ENCODE measurements around the gene CPPED1.
"Not testable (repeated sequence)": the region's sequence is repeated elsewhere in the genome, so short reads cannot be mapped to it uniquely, and the experiment has no call there.

The CPPED1 gene, protein sequence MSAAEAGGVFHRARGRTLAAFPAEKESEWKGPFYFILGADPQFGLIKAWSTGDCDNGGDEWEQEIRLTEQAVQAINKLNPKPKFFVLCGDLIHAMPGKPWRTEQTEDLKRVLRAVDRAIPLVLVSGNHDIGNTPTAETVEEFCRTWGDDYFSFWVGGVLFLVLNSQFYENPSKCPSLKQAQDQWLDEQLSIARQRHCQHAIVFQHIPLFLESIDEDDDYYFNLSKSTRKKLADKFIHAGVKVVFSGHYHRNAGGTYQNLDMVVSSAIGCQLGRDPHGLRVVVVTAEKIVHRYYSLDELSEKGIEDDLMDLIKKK

DNA sequence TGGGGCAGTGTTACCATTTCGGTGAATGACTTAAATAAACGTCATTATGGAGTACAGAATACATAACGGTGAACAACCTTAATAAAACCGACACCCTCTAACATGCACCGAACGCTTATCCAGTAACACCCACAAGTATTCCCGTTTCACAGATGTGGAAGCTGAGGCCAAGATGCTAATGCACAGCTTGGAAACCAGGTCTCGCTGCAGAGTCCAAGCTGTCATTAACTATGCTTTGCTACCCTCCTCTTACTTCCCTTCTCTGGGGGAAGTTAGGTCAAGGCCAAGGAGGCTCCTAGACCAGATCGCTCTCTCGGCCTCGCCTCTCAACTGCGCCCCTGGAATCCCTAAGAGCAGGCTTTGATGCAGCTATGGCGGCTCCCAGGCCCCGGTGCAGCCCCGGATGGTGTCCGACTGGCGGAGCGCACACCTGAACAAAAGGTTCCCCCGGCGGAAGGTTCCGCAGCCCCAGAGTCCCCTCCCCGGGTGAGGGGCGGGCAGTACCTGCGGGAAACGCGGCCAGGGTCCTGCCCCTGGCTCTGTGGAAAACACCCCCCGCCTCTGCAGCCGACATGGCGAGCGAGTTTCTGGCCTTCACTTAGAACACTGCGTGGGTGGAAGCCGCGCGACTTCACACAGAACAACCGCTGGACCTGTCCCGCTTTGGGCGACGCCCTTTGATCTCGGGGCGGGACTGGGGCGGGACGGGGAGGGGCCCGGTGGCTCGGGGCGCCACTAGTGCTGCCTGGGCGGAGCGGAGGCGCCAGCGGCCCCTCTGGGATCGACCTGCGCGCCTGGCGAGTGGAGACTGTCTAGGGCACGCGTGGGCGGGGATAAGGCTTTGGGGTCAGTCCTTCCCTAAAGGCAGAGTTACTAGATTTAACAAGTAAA is at the start of gene CPPED1:
Gene CPPED1, minus strand, starts transcription at position 685 of the 891 bp plus-strand sequence. Its CDS starts 111 bp downstream, at position 574.
- peak; percentile 69 to 85 for DNase-seq (ENCODE audit: low read depth in 2 of 2)

GRCh38 chr16:12850186-12850585 is 46.5 kb upstream of the CPPED1 start:
- DNase-seq (ENCODE audit: low read depth in 2 of 2), result no peak

DNA sequence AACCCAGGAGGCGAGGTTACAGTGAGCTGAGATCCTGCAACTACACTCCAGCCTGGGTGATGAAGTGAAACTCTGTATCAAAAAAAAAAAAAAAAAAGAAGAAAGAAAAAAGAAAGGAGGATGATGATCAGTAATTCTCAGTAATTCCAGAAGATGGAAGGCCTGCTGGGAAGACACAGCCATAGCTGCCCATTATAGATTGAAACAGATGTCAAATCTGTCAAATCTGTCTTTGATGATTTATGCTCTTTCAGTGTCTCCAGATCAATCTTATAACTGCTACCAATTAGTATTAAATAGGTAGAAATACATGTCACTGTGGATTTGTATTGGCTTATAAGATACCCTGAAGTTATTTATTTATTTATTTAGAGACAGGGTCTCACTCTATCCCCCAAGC is 42.9 kb upstream of the CPPED1 start:
- no peak for DNase-seq (ENCODE audit: low read depth in 2 of 2)

- DNase-seq (ENCODE audit: low read depth in 2 of 2), result no peak
These were observed 41.6 kb upstream of the CPPED1 start for GRCh38 chr16:12845282-12845681.

DNA sequence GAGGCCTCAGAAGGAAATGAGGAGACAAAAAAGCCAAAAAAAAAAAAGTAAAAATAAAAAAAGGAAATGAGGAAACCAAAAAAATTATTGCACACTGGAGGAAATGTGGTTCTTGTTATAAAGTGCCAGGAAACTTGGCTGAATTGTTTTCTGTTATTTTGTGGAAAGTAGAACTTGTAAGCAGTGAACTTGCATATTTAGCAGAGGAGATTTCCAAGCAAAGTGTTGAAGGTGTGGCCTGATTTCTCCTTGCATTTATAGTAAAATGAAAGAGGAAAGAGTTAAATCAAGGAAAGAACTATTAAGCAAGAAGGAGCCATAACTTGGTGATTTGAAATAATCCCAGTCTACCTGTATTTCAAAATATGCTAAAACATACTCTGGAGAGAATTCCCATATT is 34.1 kb upstream of the CPPED1 start:
- DNase-seq (ENCODE audit: low read depth in 2 of 2), result no peak

GRCh38 chr16:12837291-12837690 is 33.6 kb upstream of the CPPED1 start:
- DNase-seq (ENCODE audit: low read depth in 2 of 2), result no peak

- DNase-seq (ENCODE audit: low read depth in 2 of 2), result no peak
These were observed 30.2 kb upstream of the CPPED1 start for GRCh38 chr16:12833926-12834325.

- no peak for DNase-seq (ENCODE audit: low read depth in 2 of 2)
These were observed 25.6 kb upstream of the CPPED1 start for GRCh38 chr16:12829096-12829888.

DNA sequence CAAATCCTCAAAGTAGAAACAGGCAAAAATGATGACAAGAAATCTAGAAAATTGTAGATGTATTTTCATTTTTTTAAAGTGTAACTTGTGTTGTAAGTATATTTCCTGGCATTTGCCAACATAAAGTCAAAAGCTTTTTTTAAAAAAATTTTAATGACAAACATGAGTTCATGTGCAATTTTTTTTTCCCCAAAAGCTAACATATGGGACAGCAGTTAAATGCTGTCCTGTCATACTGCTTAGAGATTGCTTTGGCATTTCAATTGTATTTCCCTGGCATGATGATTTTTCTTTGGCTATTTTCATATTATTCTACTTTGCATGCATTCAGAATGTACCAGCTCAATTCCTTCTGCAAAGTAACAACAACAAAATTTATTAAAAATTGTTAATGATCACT is 24.5 kb upstream of the CPPED1 start:
- DNase-seq (ENCODE audit: low read depth in 2 of 2), result no peak

- no peak for DNase-seq (ENCODE audit: low read depth in 2 of 2)
These were observed 22.9 kb upstream of the CPPED1 start for GRCh38 chr16:12826559-12826958.

GRCh38 chr16:12819126-12820117 is 15.7 kb upstream of the CPPED1 start:
- DNase-seq (ENCODE audit: low read depth in 2 of 2), result peak; percentile 55 to 75

DNA sequence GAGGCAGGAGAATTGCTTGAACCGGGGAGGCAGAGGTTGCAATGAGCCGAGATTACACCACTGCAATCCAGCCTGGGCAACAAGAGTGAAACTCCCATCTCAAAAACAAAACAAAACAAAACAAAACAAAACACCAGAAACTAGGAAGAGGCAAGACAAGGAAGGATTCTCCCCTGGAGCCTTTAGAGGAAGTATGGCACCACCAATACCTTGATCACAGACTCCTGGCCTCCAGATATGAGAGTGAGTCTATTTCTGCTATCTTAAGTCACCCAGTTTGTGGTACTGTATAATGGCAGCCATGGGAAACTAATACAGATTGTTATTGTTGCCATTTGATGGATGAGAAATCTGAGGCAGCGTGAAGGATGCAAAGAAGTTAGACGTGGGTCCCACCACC is 14.6 kb upstream of the CPPED1 start:
- no peak for DNase-seq (ENCODE audit: low read depth in 2 of 2)

DNA sequence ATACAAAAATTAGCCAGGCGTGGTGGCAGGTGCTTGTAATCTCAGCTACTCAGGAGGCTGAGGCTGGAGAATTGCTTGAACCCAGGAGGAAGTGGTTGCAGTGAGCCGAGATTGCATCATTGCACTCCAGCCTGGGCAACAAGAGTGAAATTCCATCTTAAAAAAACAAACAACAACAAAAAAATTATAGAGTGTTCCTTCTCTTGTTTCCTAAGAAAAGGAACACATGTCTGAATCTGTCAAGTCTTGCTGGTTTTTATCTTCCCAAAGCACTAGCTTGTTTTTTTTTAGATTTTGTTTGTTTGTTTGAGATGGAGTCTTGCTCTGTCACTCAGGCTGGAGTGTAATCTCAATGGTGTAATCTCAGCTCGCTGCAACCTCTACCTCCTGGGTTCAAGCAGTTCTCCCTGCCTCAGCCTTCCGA is 13.1 kb upstream of the CPPED1 start:
- DNase-seq (ENCODE audit: low read depth in 2 of 2), result not testable (repeated sequence)

GRCh38 chr16:12815361-12815760 is 11.7 kb upstream of the CPPED1 start:
- no peak for DNase-seq (ENCODE audit: low read depth in 2 of 2)

DNA sequence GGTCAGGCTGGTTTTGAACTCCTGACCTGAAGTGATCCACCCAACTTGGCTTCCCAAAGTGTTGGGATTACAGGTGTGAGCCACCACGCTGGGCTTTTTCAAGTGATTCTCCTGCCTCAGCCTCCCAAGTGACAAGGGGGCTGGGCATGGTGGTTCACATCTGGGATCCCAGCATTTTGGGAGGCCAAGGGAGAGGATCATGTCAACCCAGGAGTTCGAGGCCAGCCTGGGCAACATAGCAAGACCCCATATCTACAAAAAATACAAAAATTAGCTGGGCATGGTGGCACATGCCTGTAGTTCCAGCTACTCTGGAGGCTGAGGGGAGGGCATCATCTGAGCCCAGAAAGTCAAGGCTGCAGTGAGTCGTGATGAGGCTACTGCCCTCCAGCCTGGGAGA is 10.0 kb upstream of the CPPED1 start:
- DNase-seq (ENCODE audit: low read depth in 2 of 2), result not testable (repeated sequence)

GRCh38 chr16:12813321-12813720 is 9.6 kb upstream of the CPPED1 start:
- DNase-seq (ENCODE audit: low read depth in 2 of 2), result not testable (repeated sequence)

- DNase-seq (ENCODE audit: low read depth in 2 of 2), result no peak
These were observed 8.0 kb upstream of the CPPED1 start for GRCh38 chr16:12811441-12812383.

GRCh38 chr16:12805066-12805465 is 1.4 kb upstream of the CPPED1 start:
- no peak for DNase-seq (ENCODE audit: low read depth in 2 of 2)

DNA sequence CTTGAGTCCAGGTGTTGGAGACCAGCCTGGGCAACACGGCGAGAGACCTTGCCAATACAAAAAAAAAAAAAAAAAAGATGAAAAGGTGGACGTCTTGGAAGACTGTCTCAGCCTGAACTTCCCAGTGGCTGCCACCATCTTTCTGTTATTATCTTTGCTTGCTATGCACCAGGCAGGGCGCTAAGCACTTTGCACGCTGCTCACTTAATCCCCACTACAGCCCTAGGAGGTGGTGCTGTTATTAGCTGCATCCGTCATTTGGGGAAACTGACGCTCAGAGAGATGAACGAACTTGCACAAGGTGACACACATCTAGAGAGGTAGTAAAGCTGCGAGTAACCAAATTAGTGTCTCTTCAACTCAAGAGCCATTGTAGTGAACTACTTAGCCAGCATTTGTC is 708 bp upstream of the CPPED1 start:
- DNase-seq (ENCODE audit: low read depth in 2 of 2), result no peak

DNA sequence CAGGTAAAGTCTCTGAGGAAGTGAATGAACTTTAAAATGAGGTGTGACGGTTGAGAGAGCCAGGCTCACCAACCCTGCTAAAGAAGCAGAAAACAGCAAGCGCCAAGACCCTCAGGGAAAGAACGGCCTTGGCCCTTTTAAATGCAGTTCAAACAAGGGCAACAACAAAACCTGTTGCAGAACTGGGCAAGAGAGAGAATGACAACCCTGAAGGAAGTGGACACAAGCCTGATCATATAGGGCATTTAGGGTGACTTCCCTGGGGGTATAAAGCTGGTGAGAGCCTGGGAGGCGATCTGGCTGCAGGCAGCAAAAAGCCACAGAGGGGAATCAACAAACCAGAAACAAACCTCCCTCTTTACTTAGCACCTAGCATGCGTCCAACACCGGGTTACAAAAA is 1.0 kb downstream of the CPPED1 start:
- DNase-seq (ENCODE audit: low read depth in 2 of 2), result no peak
